Mesendoderm (in vitro differentiated cells): ENCODE measurements around the gene LETM1.

ENCODE experiments used
- DNase-seq: peaks from one replicate; pipeline ENCODE4 v3.0.0; 2013
- H2AK5ac ChIP-seq: 2 replicates; pipeline ENCODE4 v1.6.1; 2013; ENCODE audit warnings: low read length, inconsistent platforms
- H2BK120ac ChIP-seq: 2 replicates; pipeline ENCODE4 v1.6.1; 2013; ENCODE audit warnings: low read depth, mild to moderate bottlenecking, low read length, moderate library complexity, mixed read lengths
- H2BK15ac ChIP-seq: replicated peaks from 2 replicates; pipeline ENCODE4 v1.6.1; 2013; ENCODE audit warnings: low read depth, mild to moderate bottlenecking, moderate library complexity
- H2BK5ac ChIP-seq: 2 replicates; pipeline ENCODE4 v1.6.1; 2013; ENCODE audit warnings: low read length, inconsistent platforms
- H3K18ac ChIP-seq: 2 replicates; pipeline ENCODE4 v1.6.1; 2013; ENCODE audit warnings: mild to moderate bottlenecking, low read length, mixed read lengths
- H3K23ac ChIP-seq: one replicate; pipeline ENCODE4 v1.6.1; 2013; ENCODE audit warnings: low read length
- H3K27ac ChIP-seq: 2 replicates; pipeline ENCODE4 v1.5.1; 2013; ENCODE audit warnings: low read depth, mild to moderate bottlenecking, inconsistent platforms, low read length, moderate library complexity
- H3K27me3 ChIP-seq: 2 replicates; pipeline ENCODE4 v1.6.1; 2013; ENCODE audit warnings: low read length, control low read depth, mild to moderate bottlenecking, inconsistent platforms; ENCODE audit not compliant: insufficient read depth, poor library complexity
- H3K36me3 ChIP-seq: 2 replicates; pipeline ENCODE4 v1.6.1; 2013; ENCODE audit warnings: low read length, inconsistent platforms; ENCODE audit not compliant: control insufficient read depth, insufficient read depth
- H3K4ac ChIP-seq: one replicate; pipeline ENCODE4 v1.6.1; 2013; ENCODE audit warnings: low read depth, mild to moderate bottlenecking, low read length, moderate library complexity
- H3K4me1 ChIP-seq: 2 replicates; pipeline ENCODE4 v1.6.1; 2013; ENCODE audit warnings: low read depth, low read length, inconsistent platforms; ENCODE audit not compliant: control insufficient read depth
- H3K4me2 ChIP-seq: 2 replicates; pipeline ENCODE4 v1.6.1; 2013; ENCODE audit warnings: low read length
- H3K4me3 ChIP-seq: 2 replicates; pipeline ENCODE4 v1.5.1; 2013; ENCODE audit warnings: mild to moderate bottlenecking, low read length
- H3K56ac ChIP-seq: one replicate; pipeline ENCODE4 v1.6.1; 2013; ENCODE audit warnings: low read length
- H3K79me1 ChIP-seq: 2 replicates; pipeline ENCODE4 v1.6.1; 2013; ENCODE audit warnings: low read length, inconsistent platforms
- H3K79me2 ChIP-seq: 2 replicates; pipeline ENCODE4 v1.6.1; 2013; ENCODE audit warnings: mild to moderate bottlenecking, low read length; ENCODE audit not compliant: control insufficient read depth, insufficient read depth
- H3K9ac ChIP-seq: 2 replicates; pipeline ENCODE4 v1.6.1; 2013; ENCODE audit warnings: low read length, inconsistent platforms
- H4K5ac ChIP-seq: one replicate; pipeline ENCODE4 v1.6.1; 2013; ENCODE audit warnings: low read length
- H4K8ac ChIP-seq: one replicate; pipeline ENCODE4 v1.6.1; 2013; ENCODE audit warnings: low read depth, mild to moderate bottlenecking, control low read depth, low read length, moderate library complexity
- WGBS: extraction: QIAGEN DNeasy Blood & Tissue Kit; methylation state at CpG from one replicate; pipeline ENCODE4 v1.1.7; 2013; ENCODE audit warnings: low lambda C conversion rate, missing lambda C conversion rate; ENCODE audit not compliant: insufficient coverage; ENCODE audit errors: extremely low coverage; 5-methylcytosine and 5-hydroxymethylcytosine counted together

LETM1 gene

DNA sequence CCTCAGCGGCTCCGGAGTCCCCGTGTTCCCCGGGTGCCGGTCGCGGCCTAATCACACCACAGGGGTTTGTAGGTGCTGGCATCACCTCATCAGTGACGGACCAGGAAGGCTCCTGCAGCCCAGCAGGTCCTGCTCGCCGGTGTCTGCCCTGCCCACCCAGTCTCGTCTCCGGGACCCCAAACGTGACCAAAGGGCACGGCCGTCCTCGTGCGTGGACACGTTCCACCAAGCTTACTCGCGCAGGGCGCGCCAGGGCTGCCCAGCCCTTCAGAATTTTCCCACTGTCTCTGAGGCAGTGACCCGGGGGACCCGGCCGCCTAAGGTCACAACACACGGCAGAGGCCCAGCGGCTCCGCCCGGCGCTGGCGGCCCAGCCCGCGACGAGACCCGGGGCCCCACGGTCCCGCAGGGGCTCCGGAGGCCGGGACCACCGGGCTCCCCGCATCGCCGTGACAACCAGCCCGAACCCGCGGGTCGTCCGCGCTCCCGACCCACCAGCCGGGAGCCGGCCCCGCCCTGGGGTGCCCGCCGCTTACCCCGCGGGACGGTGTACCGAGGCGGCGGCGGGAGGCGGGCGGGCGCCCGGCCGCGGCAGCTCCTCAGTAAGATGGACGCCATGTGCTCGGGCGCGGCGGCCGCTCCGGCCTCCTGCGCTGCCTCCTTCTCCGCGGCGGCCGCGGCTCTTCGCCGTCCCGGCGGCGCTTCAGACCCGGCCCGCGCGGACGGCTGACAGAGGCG lies 454 bp downstream of the LETM1 start:
- Histone ChIP-seq H3K4me3 (peak overlapping the region; percentile 84), H4K5ac (no peak overlapping the region), H4K8ac (no peak overlapping the region), H3K27ac (peak overlapping the region; percentile 62), H3K4ac (peak overlapping the region; percentile 62), H3K23ac (peak overlapping the region; percentile 48), H3K56ac (peak overlapping the region; percentile 98), H3K27me3 (no peaks in the 10 kb centered on the region), H3K79me1 (peaks cover 26% of the 10 kb centered on the region), H3K18ac (peak overlapping the region; percentile 76), H2BK120ac (no peak overlapping the region), H2BK5ac (no peak overlapping the region), H3K4me1 (peaks cover 2% of the 10 kb centered on the region), H3K79me2 (peaks cover 29% of the 10 kb centered on the region), H3K36me3 (no peaks in the 10 kb centered on the region), H2BK15ac (no peak overlapping the region), H2AK5ac (no peak overlapping the region), H3K4me2 (peak overlapping the region; percentile 99), H3K9ac (peak overlapping the region; percentile 93)
- no peak for DNase-seq
- WGBS, result no CpG with 5 or more reads among the region's 92 CpGs

DNA sequence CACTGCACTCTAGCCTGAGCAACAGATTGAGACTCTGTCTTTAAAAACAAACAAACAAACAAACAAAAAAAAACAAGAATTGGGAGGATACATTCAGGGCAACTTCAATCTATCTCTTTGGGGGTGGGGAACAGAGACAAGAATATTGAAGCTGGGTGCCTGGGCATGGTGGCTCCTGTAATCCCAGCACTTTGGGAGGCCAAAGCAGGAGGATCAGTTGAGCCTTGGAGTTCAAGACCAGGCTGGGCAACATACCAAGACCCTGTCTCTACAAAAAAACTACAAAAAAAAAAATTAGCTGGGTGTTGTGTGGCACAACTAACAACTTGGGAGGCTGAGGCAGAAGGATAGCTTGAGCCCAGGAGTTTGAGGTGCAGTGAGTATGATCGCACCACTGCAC lies 1.2 kb downstream of the LETM1 start:
- Histone ChIP-seq H3K4ac (no peak overlapping the region), H2BK120ac (no peak overlapping the region), H4K8ac (no peak overlapping the region), H3K23ac (peak overlapping the region; percentile 48), H2AK5ac (no peak overlapping the region), H3K27ac (no peak overlapping the region), H3K4me3 (no peak overlapping the region), H2BK15ac (no peak overlapping the region), H3K79me2 (peaks cover 29% of the 10 kb centered on the region), H3K9ac (peak overlapping the region; percentile 93), H3K4me2 (peak overlapping the region; percentile 99), H3K79me1 (peaks cover 26% of the 10 kb centered on the region), H4K5ac (no peak overlapping the region), H3K36me3 (no peaks in the 10 kb centered on the region), H3K18ac (no peak overlapping the region), H2BK5ac (no peak overlapping the region), H3K4me1 (peaks cover 2% of the 10 kb centered on the region), H3K56ac (peak overlapping the region; percentile 98), H3K27me3 (no peaks in the 10 kb centered on the region)
- DNase-seq, result no peak
- no CpG with 5 or more reads among the region's 1 CpG for WGBS

DNA sequence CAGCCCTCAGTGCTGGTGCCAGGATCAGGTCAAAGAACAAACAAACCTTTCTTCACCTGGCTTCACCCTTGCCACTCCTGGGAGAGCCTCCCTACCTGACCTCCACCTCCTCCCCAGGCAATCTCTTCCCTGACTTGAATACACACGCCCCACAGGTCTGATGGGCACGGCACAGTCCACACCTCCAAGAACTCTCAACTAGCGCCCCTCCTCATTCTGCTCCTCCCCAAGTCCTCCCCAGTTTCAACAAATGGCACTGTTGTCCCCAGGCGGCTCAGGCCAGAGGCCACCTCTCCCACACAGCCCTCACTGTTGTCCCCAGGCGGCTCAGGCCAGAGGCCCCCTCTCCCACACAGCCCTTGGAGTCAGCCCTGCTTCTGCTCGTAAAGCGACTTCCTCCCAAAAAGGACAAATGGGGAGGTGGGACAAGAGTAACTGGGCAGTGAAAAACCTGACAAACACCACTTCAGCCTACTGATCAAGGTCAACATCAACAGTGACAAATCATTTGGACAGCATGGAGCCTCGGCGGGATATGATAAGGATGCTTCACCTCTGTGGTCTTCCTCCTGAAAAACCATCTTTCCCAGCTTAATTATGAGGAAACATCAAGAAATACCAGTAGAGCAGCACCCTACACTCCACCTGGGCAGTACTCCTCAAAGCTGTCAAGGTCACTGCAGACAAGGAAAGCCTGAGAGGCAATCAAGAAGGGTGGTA lies 2.9 kb downstream of the LETM1 start:
- H2BK5ac ChIP-seq, result no peak overlapping the region
- no peak overlapping the region for H3K4ac ChIP-seq
- no peak overlapping the region for H3K18ac ChIP-seq
- H3K27ac ChIP-seq, result no peak overlapping the region
- H4K8ac ChIP-seq, result no peak overlapping the region
- peaks cover 29% of the 10 kb centered on the region for H3K79me2 ChIP-seq
- peaks cover 2% of the 10 kb centered on the region for H3K4me1 ChIP-seq
- no peak overlapping the region for H2BK120ac ChIP-seq
- no peak overlapping the region for H3K56ac ChIP-seq
- no peak overlapping the region for H4K5ac ChIP-seq
- H2AK5ac ChIP-seq, result no peak overlapping the region
- H2BK15ac ChIP-seq, result no peak overlapping the region
- H3K9ac ChIP-seq, result no peak overlapping the region
- no peak overlapping the region for H3K23ac ChIP-seq
- no CpG with 5 or more reads among the region's 9 CpGs for WGBS
- peaks cover 26% of the 10 kb centered on the region for H3K79me1 ChIP-seq
- H3K4me2 ChIP-seq, result no peak overlapping the region
- no peak overlapping the region for H3K4me3 ChIP-seq
- no peak for DNase-seq
- no peaks in the 10 kb centered on the region for H3K27me3 ChIP-seq
- H3K36me3 ChIP-seq, result no peaks in the 10 kb centered on the region

DNA sequence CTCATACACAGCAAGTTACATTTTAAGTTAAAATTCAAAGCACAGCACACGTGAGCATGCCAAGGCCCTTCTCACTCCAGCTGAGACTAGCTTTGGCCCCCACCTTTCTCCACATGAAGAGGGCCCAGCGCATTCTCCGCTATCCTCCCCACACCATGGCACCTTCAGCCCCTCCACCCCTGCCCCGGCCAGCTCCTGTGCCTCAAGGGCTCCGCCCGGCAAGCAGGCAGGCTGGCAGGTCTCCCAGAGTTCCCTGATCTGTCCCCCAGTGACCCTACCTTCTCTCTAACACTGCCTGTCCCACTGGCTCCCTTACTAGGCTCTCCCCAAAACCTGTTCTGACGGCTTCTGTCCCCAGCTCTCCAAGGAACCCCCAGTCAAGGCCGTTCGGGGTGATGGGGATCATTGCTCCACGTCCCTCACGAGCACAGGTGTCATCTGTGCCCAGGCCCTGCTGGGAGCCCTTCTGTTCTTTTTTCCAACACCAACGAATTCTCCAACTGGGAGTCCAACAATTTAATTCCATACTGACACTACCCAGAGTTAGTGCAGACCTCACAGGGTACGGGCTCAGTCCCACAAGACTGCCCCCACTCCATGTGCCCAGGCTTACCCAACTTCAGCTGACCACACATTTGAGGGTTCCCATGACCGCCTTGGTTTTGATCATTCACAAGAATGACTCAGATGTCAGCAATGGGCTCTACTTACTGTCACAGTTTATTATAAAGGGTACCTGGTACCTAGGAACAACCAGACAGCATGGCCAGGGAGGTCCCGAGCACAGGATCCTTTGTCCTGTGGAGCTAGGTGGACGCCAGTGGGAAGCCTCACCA lies 4.2 kb downstream of the LETM1 start:
- Histone ChIP-seq H3K27me3 (no peaks in the 10 kb centered on the region), H2AK5ac (no peak overlapping the region), H3K36me3 (no peaks in the 10 kb centered on the region), H4K8ac (no peak overlapping the region), H3K79me2 (peaks cover 29% of the 10 kb centered on the region), H3K4me3 (no peak overlapping the region), H4K5ac (no peak overlapping the region), H3K4me2 (no peak overlapping the region), H3K23ac (no peak overlapping the region), H3K27ac (no peak overlapping the region), H3K4me1 (peaks cover 2% of the 10 kb centered on the region), H3K18ac (no peak overlapping the region), H2BK15ac (no peak overlapping the region), H3K9ac (no peak overlapping the region), H3K4ac (no peak overlapping the region), H2BK120ac (no peak overlapping the region), H3K79me1 (peaks cover 26% of the 10 kb centered on the region), H3K56ac (peak overlapping the region; percentile 7), H2BK5ac (no peak overlapping the region)
- DNase-seq, result no peak
- WGBS, result no CpG with 5 or more reads among the region's 16 CpGs

DNA sequence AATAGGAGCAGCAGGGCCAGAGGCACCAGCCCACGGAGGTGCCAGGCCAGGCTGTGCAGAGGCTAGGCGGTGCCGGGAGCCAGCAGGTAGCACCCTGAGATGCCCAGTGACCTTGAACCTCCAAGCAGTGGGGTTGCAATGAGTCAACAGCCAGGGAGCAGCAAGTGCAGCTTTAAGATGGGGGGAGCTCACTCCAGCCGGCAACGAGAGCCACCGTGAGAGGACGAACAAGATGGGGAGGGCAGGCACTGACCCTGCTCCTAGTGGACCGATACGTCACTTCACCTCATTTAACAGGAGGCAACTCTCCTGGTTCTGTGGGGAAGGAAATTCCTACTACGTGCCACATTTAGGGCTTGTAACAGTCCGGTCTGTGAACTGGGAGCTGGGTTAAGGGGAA lies 4.8 kb downstream of the LETM1 start:
- Histone ChIP-seq H3K79me1 (peaks cover 26% of the 10 kb centered on the region), H2BK5ac (no peak overlapping the region), H3K23ac (no peak overlapping the region), H3K9ac (no peak overlapping the region), H3K4me3 (no peak overlapping the region), H3K4me1 (peaks cover 2% of the 10 kb centered on the region), H2AK5ac (no peak overlapping the region), H3K4ac (no peak overlapping the region), H3K27ac (no peak overlapping the region), H3K56ac (no peak overlapping the region), H4K8ac (no peak overlapping the region), H3K36me3 (no peaks in the 10 kb centered on the region), H3K4me2 (no peak overlapping the region), H2BK120ac (no peak overlapping the region), H3K18ac (no peak overlapping the region), H4K5ac (no peak overlapping the region), H3K27me3 (no peaks in the 10 kb centered on the region), H2BK15ac (no peak overlapping the region), H3K79me2 (peaks cover 29% of the 10 kb centered on the region)
- WGBS, result no CpG with 5 or more reads among the region's 11 CpGs
- no peak for DNase-seq
